H1 (cell line): ENCODE results near the gene CCBE1. TPM values are rescaled to one million over a fixed set of nuclear protein-coding genes. Genes with fewer than 3 reads are reported as not detected.

Experiments used
- CBX5 ChIP-seq: fragments of 300-800, 300-1000 bp; sonication (generic); IDR thresholded peaks from 2 replicates; pipeline ENCODE4 v1.7.1; 2016; ENCODE audit warnings: antibody characterized with exemption, low read length, low read depth
- MAFK ChIP-seq: IDR thresholded peaks from 2 replicates; pipeline ENCODE4 v1.6.1; 2012; ENCODE audit warnings: low read depth, mild to moderate bottlenecking, improper control_type of control experiment, low read length
- polyA plus RNA-seq, 7 experiments: library from polyadenylated mRNA; depleted of rRNA in 3 of 7; stranded (reverse) in 5 of 7; unstranded in 2 of 7; fragments of >200 nt in 5 of 7; fragments of 200-250 nt in 2 of 7; gene quantifications; 1 replicate in 5 of 7; 2 replicates in 1 of 7; 4 replicates in 1 of 7; pipeline versions ENCODE4 v1.2.1 to v1.2.3, GENCODE V29; 2011 to 2013; ENCODE audit warnings: missing spikeins in 2 of 7, mixed read lengths in 2 of 7
- total RNA-seq: library from RNA; stranded (reverse); fragmentation: NEBNext Ultra II Directional; extraction: Animal tissue kit (Norgen Biotek cat#: 25700); gene quantifications from 2 replicates; pipeline ENCODE4 v1.2.1, GENCODE V29; 2021

CCBE1 gene
- total and polyA plus RNA-seq, 2 of the 8 experiments (the other 6 are each of a cell fraction or from before 2014, with no cell fraction given) = 2.1 to 2.6 TPM

DNA sequence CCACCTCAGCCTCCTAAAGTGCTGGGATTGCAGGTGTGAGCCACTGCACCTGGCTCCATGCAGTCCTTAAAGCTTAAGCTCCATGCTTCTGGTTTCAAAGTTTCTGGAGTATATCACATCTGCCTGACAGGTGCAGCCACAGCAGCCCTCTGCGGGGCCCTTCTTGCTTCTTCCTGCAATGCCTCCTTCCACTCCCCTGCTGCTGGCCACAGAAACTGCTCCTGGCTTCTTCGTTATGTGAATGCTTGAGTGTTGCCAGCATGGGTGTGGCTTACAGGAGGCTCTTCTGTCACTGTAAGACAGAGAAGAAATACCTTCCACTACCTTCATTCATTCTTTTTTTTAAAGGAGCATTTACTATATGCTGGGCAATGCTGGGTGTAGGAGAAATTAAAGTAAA, 10.1 kb upstream of the CCBE1 start (continued):
- TF ChIP-seq CBX5 = no peak
- no peak for TF ChIP-seq MAFK
